GM19468 (cell line): ENCODE results near the gene ACTR5.
"Not testable (repeated sequence)": the region's sequence is repeated elsewhere in the genome, so short reads cannot be mapped to it uniquely, and the experiment has no call there.

ENCODE experiments used
- ATAC-seq: cut with Tn5 transposase; IDR thresholded peaks from one replicate; pipeline ENCODE4 v1.9.1; 2021; ENCODE audit warnings: mild to moderate bottlenecking, moderate library complexity, moderate number of reproducible peaks; ENCODE audit not compliant: unreplicated experiment; ENCODE audit errors: extremely low read depth

Gene ACTR5

GRCh38 chr20:38799203-38799602, 50.9 kb downstream of the ACTR5 start:
- ATAC-seq: no peak

- ATAC-seq: no peak
Measured at GRCh38 chr20:38800882-38801281, 52.6 kb downstream of the ACTR5 start.

- ATAC-seq: no peak
Measured at GRCh38 chr20:38804221-38804620, 56.0 kb downstream of the ACTR5 start.

- no peak for ATAC-seq
Measured at GRCh38 chr20:38804682-38805501, 56.6 kb downstream of the ACTR5 start.

GRCh38 chr20:38805502-38805957, 57.3 kb downstream of the ACTR5 start, which contains the start of gene PPP1R16B:
TSS of gene PPP1R16B (plus strand) at chr20:38805697. CDS start at chr20:38835926, 30,229 bp downstream.
- no peak for ATAC-seq

GRCh38 chr20:38805958-38806854, 57.9 kb downstream of the ACTR5 start:
- ATAC-seq: no peak

- ATAC-seq: no peak
Measured at GRCh38 chr20:38806855-38807655, 58.8 kb downstream of the ACTR5 start.

GRCh38 chr20:38809942-38810341, 61.7 kb downstream of the ACTR5 start:
- no peak for ATAC-seq

- ATAC-seq: no peak
Measured at GRCh38 chr20:38810926-38811630, 62.8 kb downstream of the ACTR5 start.

- no peak for ATAC-seq
Measured at GRCh38 chr20:38811769-38812168, 63.5 kb downstream of the ACTR5 start.

- no peak for ATAC-seq
Measured at GRCh38 chr20:38812182-38812581, 63.9 kb downstream of the ACTR5 start.

GRCh38 chr20:38812709-38813573, 64.7 kb downstream of the ACTR5 start:
- ATAC-seq: no peak

GRCh38 chr20:38813574-38813962, 65.3 kb downstream of the ACTR5 start:
- ATAC-seq: not testable (repeated sequence)

GRCh38 chr20:38815446-38815845, 67.2 kb downstream of the ACTR5 start:
- no peak for ATAC-seq

- no peak for ATAC-seq
Measured at GRCh38 chr20:38818113-38819065, 70.1 kb downstream of the ACTR5 start.
